GM23338 (cell line): Measurements from ENCODE around the gene KIAA0040.

Experiments used
- CREB1 ChIP-seq: fragments of 250-450 bp; sonication (Bioruptor Pico); IDR thresholded peaks from 2 replicates; pipeline ENCODE4 v1.5.0; 2020; ENCODE audit warnings: low read depth, mild to moderate bottlenecking, moderate library complexity
- CTCF ChIP-seq, 2 experiments: fragments of 200-600 bp in 1 of 2; sonication (generic) in 1 of 2; conservative IDR thresholded peaks; 2 replicates each; pipeline versions ENCODE4 v1.5.1 to v1.6.1; 2016 to 2017; ENCODE audit warnings: antibody characterized with exemption in 2 of 2, low read depth in 2 of 2, mild to moderate bottlenecking in 2 of 2, moderate library complexity in 1 of 2
- EZH2 ChIP-seq: fragments of 200-600 bp; sonication (generic); IDR thresholded peaks from one replicate; pipeline ENCODE4 v1.8.0; 2017; ENCODE audit warnings: antibody characterized with exemption, mild to moderate bottlenecking, low read depth; ENCODE audit not compliant: unreplicated experiment
- EZH2phosphoT487 ChIP-seq: fragments of 200-600 bp; sonication (generic); IDR thresholded peaks from one replicate; pipeline ENCODE4 v1.8.1; 2018; ENCODE audit warnings: antibody characterized with exemption; ENCODE audit not compliant: unreplicated experiment
- JUNB ChIP-seq: IDR thresholded peaks from one replicate; pipeline ENCODE4 v1.6.1; 2016; ENCODE audit warnings: antibody characterized with exemption; ENCODE audit not compliant: unreplicated experiment
- NANOG ChIP-seq: IDR thresholded peaks from 2 replicates; pipeline ENCODE4 v1.6.1; 2016; ENCODE audit warnings: antibody characterized with exemption, borderline replicate concordance
- POLR2AphosphoS5 ChIP-seq: IDR thresholded peaks from 2 replicates; pipeline ENCODE4 v1.6.1; 2016; ENCODE audit warnings: antibody characterized with exemption, low read depth
- STAT1 ChIP-seq: IDR thresholded peaks from one replicate; pipeline ENCODE4 v1.6.1; 2016; ENCODE audit warnings: antibody characterized with exemption; ENCODE audit not compliant: unreplicated experiment
- ZNF114 ChIP-seq: fragments of 250-450 bp; sonication (Bioruptor Pico); IDR thresholded peaks from 2 replicates; pipeline ENCODE4 v1.5.0; 2020; ENCODE audit warnings: mild to moderate bottlenecking, moderate library complexity
- ZNF331 ChIP-seq: fragments of 250-450 bp; sonication (Bioruptor Pico); IDR thresholded peaks from 2 replicates; pipeline ENCODE4 v1.5.0; 2020; ENCODE audit warnings: low read depth, mild to moderate bottlenecking, moderate library complexity
- ZNF462 ChIP-seq: fragments of 250-450 bp; sonication (Bioruptor Pico); IDR thresholded peaks from 2 replicates; pipeline ENCODE4 v1.5.0; 2020; ENCODE audit warnings: mild to moderate bottlenecking, moderate library complexity
- TF ChIP-seq, protein P1 (sequence below): IDR thresholded peaks from one replicate; pipeline ENCODE4 v1.6.1; 2018; ENCODE audit warnings: antibody characterized with exemption; ENCODE audit not compliant: unreplicated experiment
- TF ChIP-seq, protein P2 (sequence below): IDR thresholded peaks from 2 replicates; pipeline ENCODE4 v1.6.1; 2016; ENCODE audit warnings: antibody characterized with exemption

DNA sequence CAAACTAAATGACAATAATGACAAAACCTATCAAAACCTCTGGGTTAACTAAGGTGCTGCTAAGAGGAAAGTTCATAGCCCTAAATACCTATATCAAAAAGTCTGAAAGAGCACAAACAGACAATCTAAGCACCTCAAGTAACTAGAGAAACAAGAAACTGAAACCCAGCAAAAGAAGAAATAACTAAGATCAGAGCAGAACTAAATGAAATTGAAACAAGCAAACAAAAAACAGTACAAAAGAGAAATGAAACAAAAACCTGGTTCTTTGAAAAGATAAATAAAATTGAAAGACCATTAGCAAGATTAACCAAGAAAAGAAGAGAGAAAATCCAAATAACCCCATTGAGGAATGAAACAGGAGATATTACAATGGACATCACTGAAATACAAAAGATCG lies 44.8 kb upstream of the KIAA0040 start:
- TF ChIP-seq CTCF (conservative IDR thresholded peaks at IDR 0.05; ENCODE audit: low read depth in 2 of 2) (no peak), ZNF114 (no peak), POLR2AphosphoS5 (no peak), EZH2phosphoT487 (no peak), STAT1 (no peak), EZH2 (no peak), JUNB (no peak), ZNF331 (CRISPR knock-in tag) (no peak), NANOG (no peak), CREB1 (CRISPR knock-in tag) (no peak), ZNF462 (no peak)
- TF ChIP-seq, protein P1, sequence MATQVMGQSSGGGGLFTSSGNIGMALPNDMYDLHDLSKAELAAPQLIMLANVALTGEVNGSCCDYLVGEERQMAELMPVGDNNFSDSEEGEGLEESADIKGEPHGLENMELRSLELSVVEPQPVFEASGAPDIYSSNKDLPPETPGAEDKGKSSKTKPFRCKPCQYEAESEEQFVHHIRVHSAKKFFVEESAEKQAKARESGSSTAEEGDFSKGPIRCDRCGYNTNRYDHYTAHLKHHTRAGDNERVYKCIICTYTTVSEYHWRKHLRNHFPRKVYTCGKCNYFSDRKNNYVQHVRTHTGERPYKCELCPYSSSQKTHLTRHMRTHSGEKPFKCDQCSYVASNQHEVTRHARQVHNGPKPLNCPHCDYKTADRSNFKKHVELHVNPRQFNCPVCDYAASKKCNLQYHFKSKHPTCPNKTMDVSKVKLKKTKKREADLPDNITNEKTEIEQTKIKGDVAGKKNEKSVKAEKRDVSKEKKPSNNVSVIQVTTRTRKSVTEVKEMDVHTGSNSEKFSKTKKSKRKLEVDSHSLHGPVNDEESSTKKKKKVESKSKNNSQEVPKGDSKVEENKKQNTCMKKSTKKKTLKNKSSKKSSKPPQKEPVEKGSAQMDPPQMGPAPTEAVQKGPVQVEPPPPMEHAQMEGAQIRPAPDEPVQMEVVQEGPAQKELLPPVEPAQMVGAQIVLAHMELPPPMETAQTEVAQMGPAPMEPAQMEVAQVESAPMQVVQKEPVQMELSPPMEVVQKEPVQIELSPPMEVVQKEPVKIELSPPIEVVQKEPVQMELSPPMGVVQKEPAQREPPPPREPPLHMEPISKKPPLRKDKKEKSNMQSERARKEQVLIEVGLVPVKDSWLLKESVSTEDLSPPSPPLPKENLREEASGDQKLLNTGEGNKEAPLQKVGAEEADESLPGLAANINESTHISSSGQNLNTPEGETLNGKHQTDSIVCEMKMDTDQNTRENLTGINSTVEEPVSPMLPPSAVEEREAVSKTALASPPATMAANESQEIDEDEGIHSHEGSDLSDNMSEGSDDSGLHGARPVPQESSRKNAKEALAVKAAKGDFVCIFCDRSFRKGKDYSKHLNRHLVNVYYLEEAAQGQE: no peak
- TF ChIP-seq, protein P2, sequence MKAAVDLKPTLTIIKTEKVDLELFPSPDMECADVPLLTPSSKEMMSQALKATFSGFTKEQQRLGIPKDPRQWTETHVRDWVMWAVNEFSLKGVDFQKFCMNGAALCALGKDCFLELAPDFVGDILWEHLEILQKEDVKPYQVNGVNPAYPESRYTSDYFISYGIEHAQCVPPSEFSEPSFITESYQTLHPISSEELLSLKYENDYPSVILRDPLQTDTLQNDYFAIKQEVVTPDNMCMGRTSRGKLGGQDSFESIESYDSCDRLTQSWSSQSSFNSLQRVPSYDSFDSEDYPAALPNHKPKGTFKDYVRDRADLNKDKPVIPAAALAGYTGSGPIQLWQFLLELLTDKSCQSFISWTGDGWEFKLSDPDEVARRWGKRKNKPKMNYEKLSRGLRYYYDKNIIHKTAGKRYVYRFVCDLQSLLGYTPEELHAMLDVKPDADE: no peak
